Right lung (tissue), 5 donors: ENCODE measurements around the gene CDC14B. TPM values are rescaled to one million over a fixed set of nuclear protein-coding genes. Genes with fewer than 3 reads are reported as not detected.

Experiments used
- DNase-seq, 2 donors: peaks; one replicate each; pipeline ENCODE4 v3.0.0-alpha.2; 2013
- polyA plus RNA-seq, 5 donors: library from polyadenylated mRNA; unstranded; fragments of 120-200 nt; gene quantifications; one replicate each; pipeline versions ENCODE4 v1.2.1 to v1.2.3, GENCODE V29; 2013; ENCODE audit warnings: inconsistent platforms in 1 of 5, low replicate concordance in 1 of 5; ENCODE audit not compliant: insufficient read length in 5 of 5, insufficient read depth in 1 of 5

Gene CDC14B
- polyA plus RNA-seq, 5 donors, result 13.6 to 21.1 (median 17.2) TPM

DNA sequence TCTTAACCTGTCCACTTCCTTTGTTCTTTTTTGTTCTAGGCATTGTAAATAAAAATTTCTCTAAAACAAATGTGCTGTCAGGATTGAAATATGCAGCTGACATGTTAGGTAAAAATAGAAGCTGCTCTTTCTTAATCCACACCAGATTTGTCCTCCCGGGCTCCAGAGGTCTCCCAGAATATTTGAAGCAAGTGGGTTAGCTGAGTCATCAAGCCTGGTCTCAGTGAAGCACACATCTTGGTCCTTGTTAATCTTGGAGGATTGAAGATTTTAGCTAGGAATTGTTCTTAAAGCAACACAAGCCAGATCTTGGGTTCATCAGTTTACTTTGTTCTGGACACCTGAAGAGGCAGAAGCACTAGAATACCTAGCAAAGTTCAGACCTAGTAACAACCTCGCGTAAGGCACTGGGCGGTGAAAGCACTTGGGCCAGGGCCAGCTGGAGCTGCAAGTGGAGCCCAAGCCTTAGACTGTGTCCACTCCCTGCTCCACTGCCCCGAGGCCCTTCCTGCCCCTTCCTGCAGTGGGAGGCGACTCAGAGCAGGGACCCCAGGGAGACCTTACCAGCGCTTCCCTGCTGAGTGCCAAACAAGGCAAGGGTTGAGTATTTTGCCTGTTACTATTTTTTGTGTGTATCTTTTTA, 133.1 kb downstream of the CDC14B start:
- no peak for DNase-seq

DNA sequence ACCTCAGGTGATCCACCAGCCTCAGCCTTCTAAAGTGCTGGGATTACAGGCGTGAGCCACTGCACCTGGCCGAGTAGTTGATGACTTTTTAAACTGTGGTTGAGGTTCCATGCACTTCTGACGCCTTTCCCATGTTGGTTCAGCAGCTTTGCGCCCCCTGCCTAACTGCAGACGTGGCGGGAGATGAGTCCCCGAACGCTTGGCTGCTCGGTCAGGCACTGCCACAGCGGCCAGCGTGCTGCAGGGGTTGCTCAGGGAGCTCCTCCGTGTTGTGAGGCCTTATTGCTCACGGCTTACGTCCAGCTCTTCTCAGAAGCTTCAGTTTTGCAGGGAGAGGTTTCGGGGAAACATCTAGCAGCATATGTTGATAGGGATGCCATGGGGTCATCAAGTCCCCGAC, 134.4 kb downstream of the CDC14B start:
- no peak for DNase-seq

GRCh38 chr9:96484521-96484931, 135.1 kb downstream of the CDC14B start:
- no peak for DNase-seq

GRCh38 chr9:96483733-96484390, 135.8 kb downstream of the CDC14B start:
- DNase-seq, result no peak

GRCh38 chr9:96483197-96483596, 136.4 kb downstream of the CDC14B start:
- DNase-seq, result no peak

- no peak for DNase-seq
These were observed 137.2 kb downstream of the CDC14B start for GRCh38 chr9:96482476-96482875.

- no peak for DNase-seq
These were observed 138.9 kb downstream of the CDC14B start for GRCh38 chr9:96480736-96481135.

DNA sequence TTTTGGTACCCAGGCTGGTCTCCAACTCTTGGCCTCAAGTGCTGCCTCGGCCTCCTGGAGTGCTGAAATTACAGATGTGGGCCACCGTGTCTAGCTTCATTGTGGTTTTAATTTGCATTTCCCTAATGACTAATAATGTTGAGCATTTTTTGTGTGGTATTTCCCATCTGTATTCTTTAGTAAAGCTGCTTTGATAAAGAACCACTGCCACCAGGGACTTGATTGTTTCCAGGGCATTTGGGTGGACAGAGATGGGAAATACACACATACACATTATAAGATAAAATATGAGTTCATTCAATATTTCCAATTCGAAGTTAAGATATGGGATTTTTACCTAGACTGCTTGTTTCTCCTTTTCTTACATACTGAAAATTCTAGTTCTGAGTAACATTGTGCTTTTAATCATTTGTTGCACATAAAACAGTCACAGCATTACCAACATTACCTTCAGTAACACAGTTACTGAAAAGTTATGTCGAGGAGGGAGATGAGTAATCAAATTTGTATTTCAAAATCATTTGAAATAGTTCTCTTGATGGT, 140.7 kb downstream of the CDC14B start:
- DNase-seq, result no peak

- DNase-seq, result no peak
These were observed 143.1 kb downstream of the CDC14B start for GRCh38 chr9:96476591-96476990.

DNA sequence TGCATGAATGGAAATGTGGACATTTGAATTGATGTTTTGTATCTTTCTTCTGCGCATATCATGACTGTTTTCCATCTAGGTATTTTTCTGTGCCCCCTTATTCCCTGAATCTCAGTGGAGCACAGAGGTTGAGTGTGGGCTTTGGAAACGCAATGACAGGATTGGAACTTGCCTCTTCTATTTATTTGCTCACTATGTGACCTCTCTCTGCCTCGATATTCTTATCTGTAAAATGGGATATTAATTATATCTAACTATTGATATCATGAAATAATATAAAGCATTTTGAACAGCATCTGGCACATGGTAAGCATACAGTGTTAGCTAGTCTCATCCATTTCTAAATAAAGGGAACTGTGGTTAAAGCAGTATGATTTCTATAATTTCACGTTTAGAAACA, 143.6 kb downstream of the CDC14B start:
- no peak for DNase-seq

- DNase-seq, result no peak
These were observed 151.9 kb downstream of the CDC14B start for GRCh38 chr9:96467784-96468183.

- DNase-seq, result no peak
These were observed 155.2 kb downstream of the CDC14B start for GRCh38 chr9:96464426-96464825.

DNA sequence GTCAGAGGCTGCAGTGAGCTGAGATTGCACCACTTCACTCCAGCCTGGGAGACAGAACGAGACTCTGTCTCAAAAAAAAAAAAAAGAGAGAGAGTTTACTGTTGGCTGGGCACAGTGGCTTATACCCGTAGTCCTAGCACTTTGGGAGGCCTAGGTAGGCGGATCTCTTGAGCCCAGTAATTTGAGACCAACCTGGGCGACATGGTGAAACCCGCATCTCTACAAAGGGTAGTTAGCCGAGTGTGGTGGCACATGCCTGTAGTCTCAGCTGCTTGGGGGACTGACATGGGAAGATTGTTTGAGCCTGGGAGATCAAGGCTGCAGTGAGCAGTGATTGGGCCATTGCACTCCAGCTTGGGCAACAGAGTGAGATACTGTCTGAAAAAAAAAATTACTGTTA, 157.1 kb downstream of the CDC14B start:
- no peak for DNase-seq

GRCh38 chr9:96461336-96461735, 158.3 kb downstream of the CDC14B start:
- no peak for DNase-seq

DNA sequence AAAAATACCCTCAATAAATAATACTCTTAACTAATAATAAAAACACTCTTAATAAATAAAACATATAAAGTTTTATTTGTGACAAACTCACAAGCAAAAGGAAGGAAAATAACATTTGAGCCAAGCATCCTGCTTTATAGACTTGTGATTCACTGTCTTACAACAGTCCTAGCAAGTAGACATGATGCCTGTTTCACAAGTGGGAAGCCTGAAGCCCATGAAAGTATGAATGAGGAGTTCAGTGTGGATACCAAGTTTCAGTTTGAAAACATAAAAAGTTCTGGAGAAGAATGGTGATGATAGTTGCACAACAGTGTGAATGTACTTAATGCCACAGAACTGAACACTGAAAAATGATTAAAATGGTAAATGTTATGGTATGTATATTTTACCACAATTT, 158.8 kb downstream of the CDC14B start:
- no peak for DNase-seq

- DNase-seq, result no peak
These were observed 159.2 kb downstream of the CDC14B start for GRCh38 chr9:96460470-96460869.

- DNase-seq, result no peak
These were observed 160.2 kb downstream of the CDC14B start for GRCh38 chr9:96459268-96460007.

DNA sequence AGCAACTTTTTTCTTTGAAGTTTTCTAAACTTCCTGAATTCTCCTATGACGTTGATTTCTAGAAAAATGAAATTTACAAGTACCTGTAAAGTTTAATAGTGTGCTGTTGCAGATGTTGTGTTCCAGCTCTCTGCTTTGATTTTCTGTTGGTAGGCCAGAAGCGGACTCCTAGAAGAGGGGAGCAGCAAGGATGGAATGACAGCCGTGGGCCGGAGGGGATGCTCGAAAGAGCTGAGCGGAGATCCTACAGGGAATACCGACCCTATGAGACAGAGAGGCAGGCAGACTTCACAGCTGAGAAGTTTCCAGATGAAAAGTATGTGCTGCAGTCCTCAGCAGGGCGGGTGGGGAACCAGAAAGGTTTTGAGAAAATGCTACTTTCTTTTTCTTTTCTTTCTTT, 161.4 kb downstream of the CDC14B start:
- DNase-seq, result no peak

DNA sequence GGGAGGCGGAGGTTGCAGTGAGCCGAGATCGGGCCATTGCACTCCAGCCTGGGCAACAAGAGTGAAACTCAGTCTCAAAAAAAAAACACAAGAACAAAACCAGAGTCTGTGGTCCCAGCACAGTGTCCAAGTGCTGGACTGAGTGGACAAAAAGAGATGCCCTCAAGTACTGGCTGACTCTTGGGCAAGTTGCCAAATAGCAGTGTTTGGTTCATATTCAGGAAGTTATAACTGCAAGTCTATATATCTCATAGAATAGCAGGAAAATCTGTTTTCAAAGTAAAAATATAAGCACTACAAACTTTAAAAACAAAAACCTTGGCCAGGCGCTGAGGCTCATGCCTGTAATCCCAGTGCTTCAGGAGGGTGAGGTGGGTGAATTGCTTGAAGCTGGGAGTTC, 162.4 kb downstream of the CDC14B start:
- DNase-seq, result no peak

DNA sequence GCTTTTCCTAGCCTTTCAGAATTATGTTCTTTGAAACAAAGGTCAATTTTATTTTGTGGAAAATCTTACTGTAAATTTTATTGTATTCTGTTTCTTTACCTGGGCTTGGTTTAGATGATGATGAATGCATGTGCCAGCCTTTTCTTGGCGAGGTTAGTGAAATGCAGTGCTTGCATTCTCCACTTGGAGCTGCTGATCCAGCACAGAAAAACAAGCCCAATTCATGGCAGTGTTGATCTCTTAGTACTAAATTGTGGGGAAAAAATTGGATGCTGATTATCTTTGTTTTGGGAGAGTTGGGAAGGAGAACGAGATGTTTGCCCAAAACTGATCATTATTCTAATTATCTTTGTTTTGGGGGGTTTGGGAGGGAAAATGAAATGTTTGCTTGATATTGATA, 166.0 kb downstream of the CDC14B start:
- DNase-seq, result no peak

GRCh38 chr9:96450613-96451528, 168.8 kb downstream of the CDC14B start:
- no peak for DNase-seq
